Stimulated activated CD4-positive, alpha-beta T cell treated with anti-CD3 and anti-CD28 coated beads, Interleukin-1b, Interleukin-23, amount 100 ng/mL, for 24 hours (primary cell): Measurements from ENCODE around the gene NCOA1.
"Not testable (repeated sequence)": the region's sequence is repeated elsewhere in the genome, so short reads cannot be mapped to it uniquely, and the experiment has no call there.

Source experiments
- DNase-seq, 4 experiments: peaks; one replicate each; pipeline ENCODE4 v3.0.0-alpha.2; 2020; ENCODE audit warnings: low read depth in 4 of 4, low spot score in 1 of 4

The NCOA1 gene

GRCh38 chr2:24532057-24532456, 41.0 kb downstream of the NCOA1 start:
- not testable (repeated sequence) for DNase-seq

- DNase-seq = not testable (repeated sequence)
These were observed 42.5 kb downstream of the NCOA1 start for GRCh38 chr2:24533574-24533973.

DNA sequence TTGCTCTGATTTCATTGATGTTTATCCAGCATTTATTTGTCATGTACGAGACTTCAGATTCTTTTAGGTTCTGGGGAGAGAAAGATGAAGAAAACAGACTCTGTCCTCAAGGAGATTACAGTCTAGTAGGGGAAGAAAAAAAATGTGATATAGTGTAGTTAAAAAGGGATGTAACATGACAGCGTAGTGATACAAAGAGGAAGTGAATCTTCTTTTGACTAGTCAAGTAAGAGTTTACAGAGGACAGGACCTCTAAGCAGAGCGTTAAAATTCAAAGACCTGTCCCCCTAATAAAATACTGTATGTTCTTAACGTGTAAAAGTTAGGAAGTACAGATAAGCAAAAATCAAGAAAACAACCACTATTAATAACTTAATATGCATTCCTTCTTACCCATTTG, 47.7 kb downstream of the NCOA1 start:
- no peak for DNase-seq

DNA sequence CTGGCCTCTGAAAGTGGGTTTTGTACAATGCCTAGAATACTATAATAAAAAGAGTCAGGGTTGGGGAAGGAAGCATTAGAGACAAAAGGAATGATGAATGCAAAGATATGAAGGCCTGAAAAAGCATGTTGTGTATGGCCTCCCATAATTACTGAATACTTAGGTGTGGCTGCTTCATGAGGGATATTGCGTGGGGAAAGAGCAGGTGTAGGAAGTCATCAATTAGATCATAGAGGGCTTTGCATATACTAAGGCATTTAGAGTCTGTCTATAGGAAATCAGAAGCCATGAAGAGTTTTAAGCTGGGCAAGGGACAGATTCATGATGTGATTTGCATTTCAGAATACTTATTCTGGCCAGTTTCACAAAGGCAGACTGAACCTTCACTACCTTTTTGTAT, 48.2 kb downstream of the NCOA1 start:
- DNase-seq = no peak

GRCh38 chr2:24540011-24540477, 49.0 kb downstream of the NCOA1 start:
- no peak for DNase-seq

- DNase-seq = no peak
These were observed 50.6 kb downstream of the NCOA1 start for GRCh38 chr2:24541621-24542020.

GRCh38 chr2:24542269-24542872, 51.3 kb downstream of the NCOA1 start:
- no peak for DNase-seq

DNA sequence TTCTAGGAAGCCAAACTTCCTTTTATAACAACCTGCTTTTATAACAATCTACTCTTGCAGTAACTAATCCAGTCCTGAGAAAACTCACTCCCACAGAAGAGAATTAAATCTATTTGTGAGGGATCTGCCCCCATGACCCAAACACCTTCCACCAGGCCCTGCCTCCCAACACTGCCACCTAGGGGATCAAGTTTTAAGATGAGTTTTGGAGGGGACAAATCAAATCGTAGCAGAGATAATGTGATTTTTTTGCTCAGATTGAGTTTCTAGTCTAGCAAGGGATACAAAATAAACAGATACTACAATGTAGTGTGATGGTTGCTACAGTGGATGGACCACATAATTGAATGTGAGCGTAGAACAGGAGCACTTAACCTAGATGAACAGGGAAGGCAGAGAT, 52.2 kb downstream of the NCOA1 start:
- DNase-seq = no peak

DNA sequence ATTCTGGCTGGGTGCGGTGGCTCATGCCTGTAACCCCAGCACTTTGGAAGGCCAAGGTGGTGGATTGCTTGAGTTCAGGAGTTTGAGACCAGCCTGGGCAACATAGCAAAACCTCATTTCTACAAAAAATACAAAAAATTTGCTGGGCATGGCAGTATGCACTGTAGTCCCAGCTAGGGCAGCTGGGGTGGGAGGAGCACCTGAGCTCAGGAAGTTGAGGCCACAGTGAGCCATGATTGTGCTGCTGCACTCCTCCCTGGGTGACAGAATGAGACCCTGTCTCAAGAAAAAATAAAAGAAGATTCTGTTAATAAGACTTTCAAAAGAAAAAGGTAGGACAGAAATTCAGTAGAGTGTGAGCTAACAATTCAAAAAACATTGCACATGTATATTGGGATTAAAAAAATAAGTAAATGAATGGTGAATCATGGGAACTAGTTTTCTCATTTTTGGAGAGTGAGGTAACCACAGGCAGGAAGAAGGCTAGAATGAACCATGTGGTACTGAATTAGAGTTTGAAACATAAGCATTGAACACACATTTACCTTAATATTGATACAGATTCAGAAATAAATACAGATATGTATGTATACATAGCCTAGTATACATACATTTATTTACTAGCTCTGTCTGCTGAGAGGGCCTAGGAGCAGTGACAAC, 53.5 kb downstream of the NCOA1 start:
- no peak for DNase-seq

- DNase-seq = no peak
These were observed 55.6 kb downstream of the NCOA1 start for GRCh38 chr2:24546669-24547068.

GRCh38 chr2:24548058-24548457, 57.0 kb downstream of the NCOA1 start:
- DNase-seq = no peak

- not testable (repeated sequence) for DNase-seq
These were observed 59.2 kb downstream of the NCOA1 start for GRCh38 chr2:24550301-24550700.

GRCh38 chr2:24551016-24551415, 60.0 kb downstream of the NCOA1 start:
- no peak for DNase-seq

- DNase-seq = no peak
These were observed 61.8 kb downstream of the NCOA1 start for GRCh38 chr2:24552836-24553235.

DNA sequence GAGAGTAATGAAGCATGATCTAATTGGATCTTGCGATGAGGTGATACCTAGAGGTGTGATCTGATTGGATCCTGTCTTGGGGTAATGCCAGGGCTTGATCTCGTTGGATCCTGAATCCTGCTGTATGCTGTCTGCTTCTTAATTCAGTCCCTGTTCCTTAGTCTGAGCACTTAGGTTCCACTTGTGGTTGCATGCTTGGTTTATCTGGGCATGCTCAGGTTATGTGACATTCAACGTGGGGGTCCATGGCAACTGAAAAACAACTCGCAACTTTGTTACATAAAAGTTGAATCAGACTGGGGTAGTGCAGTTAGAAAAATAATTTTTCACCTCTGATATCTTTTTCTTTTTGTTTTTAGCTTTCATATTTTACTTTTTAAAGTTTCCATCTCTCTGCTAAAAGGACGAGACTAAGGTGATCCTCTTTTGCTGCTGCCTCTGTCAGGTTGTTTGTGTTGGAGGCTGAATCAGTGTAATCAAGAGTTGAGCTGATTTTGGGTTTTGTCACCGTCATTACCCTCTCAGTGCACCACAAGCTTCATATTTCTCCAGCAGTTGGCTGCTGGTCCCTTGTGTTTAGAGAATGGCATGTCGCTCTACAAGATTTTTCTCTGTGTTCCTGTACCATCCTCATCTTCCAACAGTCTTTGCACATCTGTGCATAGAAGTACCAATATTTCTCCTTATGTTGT, 67.9 kb downstream of the NCOA1 start:
- no peak for DNase-seq

GRCh38 chr2:24559473-24560113, 68.5 kb downstream of the NCOA1 start:
- DNase-seq = no peak

GRCh38 chr2:24565537-24565936, 74.5 kb downstream of the NCOA1 start:
- no peak for DNase-seq

DNA sequence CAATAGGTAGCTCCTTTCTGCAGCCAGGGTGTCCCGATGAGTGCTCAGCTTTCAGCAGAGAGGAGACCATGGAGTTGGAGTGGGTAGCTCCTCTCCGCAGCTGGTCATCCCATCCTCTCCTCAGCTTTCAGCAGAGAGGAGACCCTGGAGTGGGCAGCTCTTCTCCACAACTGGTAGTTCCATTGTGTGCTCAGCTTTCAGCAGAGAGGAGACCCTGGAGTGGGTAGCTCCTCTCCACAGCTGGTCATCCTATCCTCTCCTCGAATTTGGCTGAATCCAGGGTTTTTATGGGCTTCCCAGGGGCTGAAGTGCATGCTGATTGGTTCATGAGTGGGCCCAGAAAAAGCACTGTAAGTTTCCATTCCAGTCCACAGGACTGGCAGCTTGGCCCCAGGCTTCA, 75.2 kb downstream of the NCOA1 start:
- DNase-seq = no peak

DNA sequence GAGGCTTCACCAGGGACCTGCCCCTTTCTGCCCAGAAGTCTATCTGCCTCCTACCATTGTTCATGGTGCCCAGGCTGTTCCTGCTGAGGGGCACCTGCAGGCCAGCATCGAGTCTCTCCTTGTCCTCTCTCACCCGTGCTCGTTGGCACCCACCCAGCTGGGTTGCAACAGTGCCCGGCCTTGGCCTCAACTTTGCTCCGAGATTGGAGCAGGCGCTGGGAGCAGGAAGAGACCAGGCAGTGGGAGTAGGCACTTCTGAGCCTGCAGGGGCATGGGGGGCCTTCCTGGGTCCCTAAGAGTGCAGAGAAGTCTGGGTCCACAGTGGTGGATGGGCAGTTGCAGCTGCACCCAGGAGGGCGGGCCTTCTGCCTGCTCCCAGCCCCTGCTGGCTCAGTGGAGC, 75.6 kb downstream of the NCOA1 start:
- DNase-seq = no peak

- DNase-seq = no peak
These were observed 77.5 kb downstream of the NCOA1 start for GRCh38 chr2:24568551-24568950.

GRCh38 chr2:24569565-24569964, 78.5 kb downstream of the NCOA1 start:
- not testable (repeated sequence) for DNase-seq

GRCh38 chr2:24570225-24570624, 79.2 kb downstream of the NCOA1 start:
- no peak for DNase-seq
